Natural killer cell (primary cell): ENCODE measurements around the gene TTC28. TPM values are rescaled to one million over a fixed set of nuclear protein-coding genes. Genes with fewer than 3 reads are reported as not detected.

Source experiments
- ATAC-seq, 3 donors: fragments of 150-1000 bp in 2 of 3; fragments of 200-7000 bp in 1 of 3; cut with Tn5 transposase; 1 replicate in 1 of 3; 2 replicates in 2 of 3; pipeline ENCODE4 v1.10.0; 2021; ENCODE audit warnings: mild to moderate bottlenecking in 2 of 3, moderate library complexity in 2 of 3
- DNase-seq, 2 donors: peaks; one replicate each; pipeline versions ENCODE4 v3.0.0 to v3.0.0-alpha.2; 2013 to 2021; ENCODE audit warnings: mixed read lengths in 1 of 2
- H3K27ac ChIP-seq: one replicate; pipeline ENCODE4 v1.5.1; 2013; ENCODE audit warnings: mild to moderate bottlenecking, low read length
- H3K27me3 ChIP-seq: one replicate; pipeline ENCODE4 v1.6.1; 2013; ENCODE audit warnings: low read length; ENCODE audit not compliant: control insufficient read depth, insufficient read depth
- H3K36me3 ChIP-seq: one replicate; pipeline ENCODE4 v1.6.1; 2013; ENCODE audit warnings: low read length; ENCODE audit not compliant: control insufficient read depth, insufficient read depth
- H3K4me1 ChIP-seq: one replicate; pipeline ENCODE4 v1.6.1; 2013; ENCODE audit warnings: low read length; ENCODE audit not compliant: control insufficient read depth, insufficient read depth
- H3K4me3 ChIP-seq: one replicate; pipeline ENCODE4 v1.5.1; 2013; ENCODE audit warnings: low read length
- H3K9me3 ChIP-seq: one replicate; pipeline ENCODE4 v1.6.1; 2013; ENCODE audit warnings: low read length; ENCODE audit not compliant: control insufficient read depth, insufficient read depth
- H3K27ac Mint-ChIP-seq, 2 donors: one replicate each; pipeline ENCODE4 v1.8.0; 2022; ENCODE audit warnings: mild to moderate bottlenecking in 2 of 2, mixed read lengths in 2 of 2, moderate library complexity in 1 of 2
- H3K27me3 Mint-ChIP-seq, 2 donors: one replicate each; pipeline ENCODE4 v1.8.0; 2022; ENCODE audit warnings: low read depth in 2 of 2, mixed read lengths in 2 of 2
- H3K36me3 Mint-ChIP-seq: one replicate; pipeline ENCODE4 v1.8.0; 2022; ENCODE audit warnings: mixed read lengths
- H3K4me1 Mint-ChIP-seq, 2 donors: one replicate each; pipeline ENCODE4 v1.8.0; 2022; ENCODE audit warnings: mixed read lengths in 2 of 2
- H3K4me3 Mint-ChIP-seq: one replicate; pipeline ENCODE4 v1.8.0; 2022; ENCODE audit warnings: mild to moderate bottlenecking, moderate library complexity, mixed read lengths
- H3K9me3 Mint-ChIP-seq, 2 donors: one replicate each; pipeline ENCODE4 v1.8.0; 2022; ENCODE audit warnings: mixed read lengths in 2 of 2
- CTCF ChIP-seq: fragments of 200-600 bp; IDR thresholded peaks from one replicate; pipeline ENCODE4 v1.8.0; 2022; ENCODE audit warnings: antibody characterized with exemption
- WGBS: methylation state at CpG from one replicate; pipeline ENCODE4 v1.1.7; 2013; ENCODE audit warnings: missing lambda C conversion rate; ENCODE audit not compliant: insufficient coverage; 5-methylcytosine and 5-hydroxymethylcytosine counted together
- intact Hi-C: fragments of 100-400 bp; cut with micrococcal nuclease; formaldehyde crosslinking; loops from one replicate; pipeline ENCODE4 v1.14.2; 2022
- total RNA-seq, 4 donors: library from RNA; stranded (reverse); fragments of 120-200 nt in 1 of 4; gene quantifications; one replicate each; pipeline versions ENCODE4 v1.2.3 to v1.2.4, GENCODE V29; 2013 to 2022

TTC28 gene
- total RNA-seq, 3 donors from 2014 or later (not counting 1 experiment from before 2014, with no cell fraction given) = 4.1 to 10.0 (median 8.6) TPM

- H3K9me3 Mint-ChIP-seq = no peaks in the 10 kb centered on the region
- WGBS = 50% methylated on average over 1 of the region's 4 CpGs
- no peak overlapping the region for H3K4me3 ChIP-seq
- H3K4me1 Mint-ChIP-seq = no peaks in the 10 kb centered on the region
- no peaks in the 10 kb centered on the region for H3K36me3 Mint-ChIP-seq
- peak; percentile 81 for TF ChIP-seq CTCF
- H3K27ac ChIP-seq = no peak overlapping the region
- peak; percentile 67 to 78 (median 68) for ATAC-seq
- H3K4me3 Mint-ChIP-seq = no peak overlapping the region
- H3K9me3 ChIP-seq = no peaks in the 10 kb centered on the region
- intact Hi-C loops = loop anchor here (1.0 to 10.0 kb wide), 2 partner anchors 575 to 710 kb away; no protein-coding TSS in a partner anchor
- peaks cover 0 to 5% of the 10 kb centered on the region in 2 donors for H3K27me3 Mint-ChIP-seq
- no peaks in the 10 kb centered on the region for H3K36me3 ChIP-seq
- H3K27ac Mint-ChIP-seq = no peak overlapping the region
- DNase-seq = peak in 1 of 2 donors; percentile 60
- peaks cover 5% of the 10 kb centered on the region for H3K27me3 ChIP-seq
- H3K4me1 ChIP-seq = no peaks in the 10 kb centered on the region
Measured at GRCh38 chr22:28594797-28595462, 84.7 kb downstream of the TTC28 start.

GRCh38 chr22:28594076-28594796 is 85.4 kb downstream of the TTC28 start:
- no peaks in the 10 kb centered on the region for H3K36me3 ChIP-seq
- Mint-ChIP-seq H3K27ac (no peak overlapping the region), H3K4me1 (no peaks in the 10 kb centered on the region), H3K4me3 (no peak overlapping the region), H3K9me3 (no peaks in the 10 kb centered on the region), H3K36me3 (no peaks in the 10 kb centered on the region), H3K27me3 (peaks cover 2 to 5% of the 10 kb centered on the region in 2 donors)
- H3K9me3 ChIP-seq = no peaks in the 10 kb centered on the region
- no CpG with 5 or more reads among the region's 2 CpGs for WGBS
- ATAC-seq = peak in 1 of 3 donors; percentile 8
- no peak overlapping the region for H3K4me3 ChIP-seq
- DNase-seq = no peak
- no peak for TF ChIP-seq CTCF
- intact Hi-C loops = loop anchor here (1.0 to 10.0 kb wide), 2 partner anchors 574 to 709 kb away; no protein-coding TSS in a partner anchor
- no peak overlapping the region for H3K27ac ChIP-seq
- peaks cover 5% of the 10 kb centered on the region for H3K27me3 ChIP-seq
- H3K4me1 ChIP-seq = no peaks in the 10 kb centered on the region

GRCh38 chr22:28593299-28593698 is 86.3 kb downstream of the TTC28 start:
- DNase-seq (no peak), ATAC-seq (no peak)
- no peak overlapping the region for H3K27ac ChIP-seq
- H3K4me3 ChIP-seq = no peak overlapping the region
- no peak for TF ChIP-seq CTCF
- peaks cover 5% of the 10 kb centered on the region for H3K27me3 ChIP-seq
- intact Hi-C loops = loop anchor here (10.0 kb wide), 1 partner anchor 708 kb away; no protein-coding TSS in a partner anchor
- Mint-ChIP-seq H3K4me1 (no peaks in the 10 kb centered on the region), H3K9me3 (no peaks in the 10 kb centered on the region), H3K27me3 (peaks cover 5 to 7% of the 10 kb centered on the region in 2 donors), H3K27ac (no peak overlapping the region), H3K36me3 (no peaks in the 10 kb centered on the region), H3K4me3 (no peak overlapping the region)
- H3K9me3 ChIP-seq = no peaks in the 10 kb centered on the region
- 90% methylated on average over 3 of the region's 3 CpGs for WGBS
- H3K4me1 ChIP-seq = no peaks in the 10 kb centered on the region
- H3K36me3 ChIP-seq = no peaks in the 10 kb centered on the region
